ENCODE measurements around the gene TRRAP.
A peak's percentile ranks its signal among the peaks of the same experiment; 100 is the strongest.
"Not testable (repeated sequence)": the region's sequence is repeated elsewhere in the genome, so short reads cannot be mapped to it uniquely, and the experiment has no call there.

Gene TRRAP

GRCh38 chr7:98868450-98868849, 9.9 kb upstream of the TRRAP start:
- Histone ChIP-seq H3K27me3 (ENCODE audit: insufficient read depth, low read length) (peaks cover 46% of the 10 kb centered on the region), H3K4me1 (ENCODE audit: insufficient read depth, low read length) (no peaks in the 10 kb centered on the region; the same call in 1 of the 2 replicates), H3K36me3 (ENCODE audit: insufficient read depth, low read depth, low read length) (no peaks in the 10 kb centered on the region), H3K4me3 (ENCODE audit: low read length) (peak overlapping the region; percentile 64; the same call in 1 of the 2 replicates), H3K9ac (ENCODE audit: low read depth, low read length) (no peak overlapping the region), H3K9me3 (ENCODE audit: insufficient read depth, low read depth, low read length) (no peaks in the 10 kb centered on the region), H3K27ac (ENCODE audit: low read length) (no peak overlapping the region)

- no peak overlapping the region for H3K9ac ChIP-seq (ENCODE audit: low read depth, low read length)
- peak overlapping the region; percentile 64 for H3K4me3 ChIP-seq (ENCODE audit: low read length)
Observed at GRCh38 chr7:98869027-98869596, 9.2 kb upstream of the TRRAP start.

GRCh38 chr7:98869597-98870120, 8.7 kb upstream of the TRRAP start, which contains the start of gene TMEM130:
TMEM130 (minus strand) TSS chr7:98870014; CDS start chr7:98869861, 153 bp downstream.
- Histone ChIP-seq H3K27me3 (ENCODE audit: insufficient read depth, low read length) (peaks cover 46% of the 10 kb centered on the region), H3K9ac (ENCODE audit: low read depth, low read length) (no peak within 1 kb of the TSS), H3K4me3 (ENCODE audit: low read length) (peak within 1 kb of the TSS; percentile 64), H3K36me3 (ENCODE audit: insufficient read depth, low read depth, low read length) (no peaks in the 10 kb centered on the region), H3K4me1 (ENCODE audit: insufficient read depth, low read length) (no peaks in the 10 kb centered on the region; the same call in 1 of the 2 replicates), H3K27ac (ENCODE audit: low read length) (no peak within 1 kb of the TSS), H3K9me3 (ENCODE audit: insufficient read depth, low read depth, low read length) (no peaks in the 10 kb centered on the region)

More at GRCh38 chr7:98869027-98869596, 9.2 kb upstream of the TRRAP start:
- no peaks in the 10 kb centered on the region for H3K9me3 ChIP-seq (ENCODE audit: insufficient read depth, low read depth, low read length)
- H3K36me3 ChIP-seq (ENCODE audit: insufficient read depth, low read depth, low read length) = no peaks in the 10 kb centered on the region
- no peak overlapping the region for H3K27ac ChIP-seq (ENCODE audit: low read length)
- H3K27me3 ChIP-seq (ENCODE audit: insufficient read depth, low read length) = peaks cover 46% of the 10 kb centered on the region
- no peaks in the 10 kb centered on the region; the same call in 1 of the 2 replicates for H3K4me1 ChIP-seq (ENCODE audit: insufficient read depth, low read length)

- H3K9me3 ChIP-seq (ENCODE audit: insufficient read depth, low read depth, low read length) = no peaks in the 10 kb centered on the region
- H3K9ac ChIP-seq (ENCODE audit: low read depth, low read length) = no peak overlapping the region
- no peaks in the 10 kb centered on the region for H3K36me3 ChIP-seq (ENCODE audit: insufficient read depth, low read depth, low read length)
- H3K27ac ChIP-seq (ENCODE audit: low read length) = no peak overlapping the region
- no peaks in the 10 kb centered on the region; the same call in 1 of the 2 replicates for H3K4me1 ChIP-seq (ENCODE audit: insufficient read depth, low read length)
- peak overlapping the region; percentile 64 for H3K4me3 ChIP-seq (ENCODE audit: low read length)
- peaks cover 46% of the 10 kb centered on the region for H3K27me3 ChIP-seq (ENCODE audit: insufficient read depth, low read length)
Observed at GRCh38 chr7:98870121-98870651, 8.1 kb upstream of the TRRAP start.

- H3K36me3 ChIP-seq (ENCODE audit: insufficient read depth, low read depth, low read length) = no peaks in the 10 kb centered on the region
- H3K9me3 ChIP-seq (ENCODE audit: insufficient read depth, low read depth, low read length) = no peaks in the 10 kb centered on the region
- no peaks in the 10 kb centered on the region; the same call in 1 of the 2 replicates for H3K4me1 ChIP-seq (ENCODE audit: insufficient read depth, low read length)
- H3K27me3 ChIP-seq (ENCODE audit: insufficient read depth, low read length) = peaks cover 46% of the 10 kb centered on the region
- no peak overlapping the region for H3K27ac ChIP-seq (ENCODE audit: low read length)
- no peak overlapping the region; the same call in 1 of the 2 replicates for H3K4me3 ChIP-seq (ENCODE audit: low read length)
- H3K9ac ChIP-seq (ENCODE audit: low read depth, low read length) = no peak overlapping the region
Observed at GRCh38 chr7:98870807-98871491, 7.4 kb upstream of the TRRAP start.

- H3K27me3 ChIP-seq (ENCODE audit: insufficient read depth, low read length) = peaks cover 48% of the 10 kb centered on the region
- H3K27ac ChIP-seq (ENCODE audit: low read length) = no peak overlapping the region
- no peaks in the 10 kb centered on the region; the same call in 1 of the 2 replicates for H3K4me1 ChIP-seq (ENCODE audit: insufficient read depth, low read length)
- no peaks in the 10 kb centered on the region for H3K36me3 ChIP-seq (ENCODE audit: insufficient read depth, low read depth, low read length)
- H3K9ac ChIP-seq (ENCODE audit: low read depth, low read length) = no peak overlapping the region
- H3K4me3 ChIP-seq (ENCODE audit: low read length) = no peak overlapping the region
- no peaks in the 10 kb centered on the region for H3K9me3 ChIP-seq (ENCODE audit: insufficient read depth, low read depth, low read length)
Observed at GRCh38 chr7:98872328-98872924, 5.9 kb upstream of the TRRAP start.

GRCh38 chr7:98873610-98874009, 4.7 kb upstream of the TRRAP start:
- H3K27me3 ChIP-seq (ENCODE audit: insufficient read depth, low read length) = peaks cover 37% of the 10 kb centered on the region
- not testable (repeated sequence) for H3K36me3 ChIP-seq (ENCODE audit: insufficient read depth, low read depth, low read length); H3K9me3 ChIP-seq (ENCODE audit: insufficient read depth, low read depth, low read length); H3K4me1 ChIP-seq (ENCODE audit: insufficient read depth, low read length); H3K27ac ChIP-seq (ENCODE audit: low read length); H3K9ac ChIP-seq (ENCODE audit: low read depth, low read length); H3K4me3 ChIP-seq (ENCODE audit: low read length)

- no peaks in the 10 kb centered on the region for H3K4me1 ChIP-seq (ENCODE audit: insufficient read depth, low read length)
- no peak overlapping the region for H3K9ac ChIP-seq (ENCODE audit: low read depth, low read length)
- no peaks in the 10 kb centered on the region for H3K36me3 ChIP-seq (ENCODE audit: insufficient read depth, low read depth, low read length)
- no peak overlapping the region for H3K27ac ChIP-seq (ENCODE audit: low read length)
- H3K9me3 ChIP-seq (ENCODE audit: insufficient read depth, low read depth, low read length) = no peaks in the 10 kb centered on the region
- H3K27me3 ChIP-seq (ENCODE audit: insufficient read depth, low read length) = peaks cover 24% of the 10 kb centered on the region
- H3K4me3 ChIP-seq (ENCODE audit: low read length) = no peak overlapping the region
Observed at GRCh38 chr7:98874942-98875341, 3.4 kb upstream of the TRRAP start.

GRCh38 chr7:98875501-98875900, 2.8 kb upstream of the TRRAP start:
- H3K4me3 ChIP-seq (ENCODE audit: low read length) = no peak overlapping the region
- H3K9ac ChIP-seq (ENCODE audit: low read depth, low read length) = no peak overlapping the region
- H3K27me3 ChIP-seq (ENCODE audit: insufficient read depth, low read length) = peaks cover 18% of the 10 kb centered on the region
- H3K36me3 ChIP-seq (ENCODE audit: insufficient read depth, low read depth, low read length) = peaks cover under 1% of the 10 kb centered on the region; the same call in 1 of the 2 replicates
- H3K4me1 ChIP-seq (ENCODE audit: insufficient read depth, low read length) = no peaks in the 10 kb centered on the region
- no peaks in the 10 kb centered on the region for H3K9me3 ChIP-seq (ENCODE audit: insufficient read depth, low read depth, low read length)
- no peak overlapping the region for H3K27ac ChIP-seq (ENCODE audit: low read length)

- H3K27ac ChIP-seq (ENCODE audit: low read length) = no peak overlapping the region
- peak overlapping the region; percentile 93; the same call in 1 of the 2 replicates for H3K4me3 ChIP-seq (ENCODE audit: low read length)
- peaks cover 15% of the 10 kb centered on the region for H3K36me3 ChIP-seq (ENCODE audit: insufficient read depth, low read depth, low read length)
- H3K27me3 ChIP-seq (ENCODE audit: insufficient read depth, low read length) = peaks cover 5% of the 10 kb centered on the region; the same call in 1 of the 2 replicates
- H3K9ac ChIP-seq (ENCODE audit: low read depth, low read length) = no peak overlapping the region
- H3K9me3 ChIP-seq (ENCODE audit: insufficient read depth, low read depth, low read length) = no peaks in the 10 kb centered on the region
- H3K4me1 ChIP-seq (ENCODE audit: insufficient read depth, low read length) = no peaks in the 10 kb centered on the region
Observed at GRCh38 chr7:98877146-98877545, 1.2 kb upstream of the TRRAP start.

GRCh38 chr7:98877692-98878364, 504 bp upstream of the TRRAP start:
- H3K4me3 ChIP-seq (ENCODE audit: low read length) = peak overlapping the region; percentile 93
- peaks cover 22% of the 10 kb centered on the region for H3K36me3 ChIP-seq (ENCODE audit: insufficient read depth, low read depth, low read length)
- H3K27ac ChIP-seq (ENCODE audit: low read length) = no peak overlapping the region
- peak overlapping the region; percentile 23; the same call in 1 of the 2 replicates for H3K9ac ChIP-seq (ENCODE audit: low read depth, low read length)
- peaks cover 5% of the 10 kb centered on the region; the same call in 1 of the 2 replicates for H3K27me3 ChIP-seq (ENCODE audit: insufficient read depth, low read length)
- H3K9me3 ChIP-seq (ENCODE audit: insufficient read depth, low read depth, low read length) = no peaks in the 10 kb centered on the region
- H3K4me1 ChIP-seq (ENCODE audit: insufficient read depth, low read length) = no peaks in the 10 kb centered on the region
